ENCODE measurements around the gene SKIC2. TPM values are rescaled to one million over a fixed set of nuclear protein-coding genes. Genes with fewer than 3 reads are reported as not detected.
A peak's percentile ranks its signal among the peaks of the same experiment; 100 is the strongest.
"Not testable (repeated sequence)": the region's sequence is repeated elsewhere in the genome, so short reads cannot be mapped to it uniquely, and the experiment has no call there.

The SKIC2 gene
- total and polyA plus RNA-seq, 2 experiments from 2014 or later, result 46.9 to 54.9 TPM

DNA sequence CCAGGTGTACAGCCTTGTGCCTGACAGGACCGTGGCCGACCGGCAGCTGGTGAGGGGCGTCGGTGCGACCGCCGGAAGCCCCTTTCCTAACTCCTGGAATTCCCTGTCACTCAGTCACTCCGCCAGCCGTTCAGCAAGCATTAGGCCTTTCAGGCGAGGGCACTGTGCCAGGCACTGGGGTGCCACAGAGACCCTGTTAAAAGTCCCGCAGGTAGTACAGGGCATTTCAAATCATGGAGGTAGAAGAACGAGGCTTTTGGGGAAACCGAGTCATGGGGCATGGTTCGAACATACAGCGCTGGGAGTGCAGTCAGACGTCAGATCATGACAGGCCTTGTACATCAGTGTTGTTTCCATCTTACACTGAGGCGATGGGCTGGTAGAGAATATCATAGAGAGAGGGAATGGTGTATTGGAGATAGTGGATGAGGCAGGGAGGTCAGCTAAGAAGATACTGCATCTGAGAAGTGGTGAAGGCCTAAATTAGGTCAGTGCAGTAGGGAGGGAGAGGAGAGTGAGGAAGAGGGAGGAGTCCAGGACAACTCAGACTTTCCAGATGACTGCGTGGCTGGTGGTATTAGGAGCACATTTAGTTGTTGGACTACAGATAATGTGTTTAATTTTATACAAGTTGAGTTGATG, 13.9 kb downstream of the SKIC2 start:
- Histone ChIP-seq H3K36me3 (ENCODE audit: low read depth) (0 out of 2 replicates have a peak, but pooled peaks cover 5% of the 10 kb centered on the region), H3K4me1 (ENCODE audit: insufficient read depth) (peaks cover 13% of the 10 kb centered on the region), H2AFZ (peak overlapping the region; percentile 60), H3K4me2 (ENCODE audit: unreplicated experiment) (peak overlapping the region; percentile 98), H3K9ac (peak overlapping the region; percentile 99), H4K20me1 (ENCODE audit: insufficient read depth) (no peaks in the 10 kb centered on the region), H3K4me3 (peak overlapping the region; percentile 90), H3K27ac (peak overlapping the region; percentile 96), H3K9me3 (ENCODE audit: low read depth) (no peaks in the 10 kb centered on the region), H3K9me2 (ENCODE audit: insufficient read depth) (no peaks in the 10 kb centered on the region), H3K27me3 (replicated peaks; ENCODE audit: insufficient read depth) (no peaks in the 10 kb centered on the region), H3F3A (ENCODE audit: insufficient read depth) (peaks cover 23% of the 10 kb centered on the region), H3K79me2 (ENCODE audit: insufficient read depth) (peaks cover 51% of the 10 kb centered on the region)
- in situ Hi-C loops (cut with MboI), result no loop called here
- DNase-seq, result peak; percentile 87
- 4% methylated on average over 19 of the region's 19 CpGs for WGBS, 2 experiments (ENCODE audit: low coverage in 1 of 2, low lambda C conversion rate in 2 of 2, missing lambda C conversion rate in 2 of 2)
- TF ChIP-seq EZH2 (IDR thresholded peaks at IDR 0.05; ENCODE audit: insufficient read depth, poor library complexity, severe bottlenecking) (no peak), EZH2phosphoT487 (IDR thresholded peaks at IDR 0.05; ENCODE audit: insufficient read depth, low read depth) (no peak)

DNA sequence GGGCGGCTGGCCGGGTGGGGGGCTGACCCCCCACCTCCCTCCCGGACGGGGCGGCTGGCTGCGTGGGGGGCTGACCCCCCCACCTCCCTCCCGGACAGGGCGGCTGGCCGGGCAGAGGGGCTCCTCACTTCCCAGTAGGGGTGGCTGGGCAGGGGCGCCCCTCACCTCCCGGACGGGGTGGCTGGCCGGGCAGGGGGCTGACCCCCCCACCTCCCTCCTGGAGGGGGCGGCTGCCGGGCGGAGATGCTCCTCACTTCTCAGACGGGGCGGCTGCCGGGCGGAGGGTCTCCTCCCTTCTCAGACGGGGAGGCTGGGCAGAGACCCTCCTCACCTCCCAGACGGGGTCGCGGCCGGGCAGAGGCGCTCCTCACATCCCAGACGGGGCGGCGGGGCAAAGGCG, 17.1 kb downstream of the SKIC2 start:
- H3K9me2 ChIP-seq (ENCODE audit: insufficient read depth); H3K27ac ChIP-seq; H3K4me3 ChIP-seq; H3K9ac ChIP-seq; H3K27me3 ChIP-seq (replicated peaks; ENCODE audit: insufficient read depth); DNase-seq; in situ Hi-C loops (cut with MboI); H4K20me1 ChIP-seq (ENCODE audit: insufficient read depth); H2AFZ ChIP-seq; H3K9me3 ChIP-seq (ENCODE audit: low read depth); H3K4me1 ChIP-seq (ENCODE audit: insufficient read depth); H3K4me2 ChIP-seq (ENCODE audit: unreplicated experiment): not testable (repeated sequence)
- Histone ChIP-seq H3F3A (ENCODE audit: insufficient read depth) (peaks cover 12% of the 10 kb centered on the region), H3K36me3 (ENCODE audit: low read depth) (peaks cover 11% of the 10 kb centered on the region; the same call in 1 of the 2 replicates), H3K79me2 (ENCODE audit: insufficient read depth) (peaks cover 43% of the 10 kb centered on the region)
- WGBS, 2 experiments (ENCODE audit: low coverage in 1 of 2, low lambda C conversion rate in 2 of 2, missing lambda C conversion rate in 2 of 2), result 90% methylated on average over 22 of the region's 30 CpGs; no CpG with 5 or more reads in 1 of the 2 experiments

DNA sequence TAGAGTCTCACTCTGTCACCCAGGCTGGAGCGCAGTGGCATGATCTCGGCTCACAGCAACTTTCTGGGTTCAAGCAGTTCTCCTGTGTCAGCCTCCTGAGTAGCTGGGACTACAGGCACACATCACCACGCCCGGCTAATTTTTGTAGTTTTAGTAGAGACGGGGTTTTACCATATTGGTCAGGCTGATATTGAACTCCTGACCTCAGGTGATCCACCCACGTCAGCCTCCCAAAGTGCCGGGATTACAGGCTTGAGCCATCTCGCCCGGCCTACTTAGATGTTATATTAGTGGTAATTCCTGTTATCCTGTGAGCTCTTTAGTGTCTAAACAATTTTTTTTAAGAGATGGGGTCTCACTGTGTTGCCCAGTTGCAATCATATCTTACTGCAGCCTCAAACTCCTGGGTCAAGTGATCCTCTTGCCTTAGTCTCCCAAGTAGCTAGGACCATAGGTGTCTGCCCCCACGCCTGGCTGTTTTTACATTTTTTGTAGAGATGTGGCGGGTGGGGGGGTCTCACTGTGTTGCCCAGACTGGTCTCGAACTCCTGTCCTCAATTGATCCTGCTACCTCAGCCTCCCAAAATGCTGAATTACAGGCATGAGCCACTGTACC, 18.9 kb downstream of the SKIC2 start:
- TF ChIP-seq EZH2 (IDR thresholded peaks at IDR 0.05; ENCODE audit: insufficient read depth, poor library complexity, severe bottlenecking) (no peak), EZH2phosphoT487 (IDR thresholded peaks at IDR 0.05; ENCODE audit: insufficient read depth, low read depth) (no peak)
- Histone ChIP-seq H3K4me2 (ENCODE audit: unreplicated experiment) (no peak overlapping the region), H3K9me2 (ENCODE audit: insufficient read depth) (no peaks in the 10 kb centered on the region), H3F3A (ENCODE audit: insufficient read depth) (peaks cover 5% of the 10 kb centered on the region), H3K9me3 (ENCODE audit: low read depth) (no peaks in the 10 kb centered on the region), H3K79me2 (ENCODE audit: insufficient read depth) (peaks cover 33% of the 10 kb centered on the region), H3K4me1 (ENCODE audit: insufficient read depth) (peaks cover 4% of the 10 kb centered on the region; the same call in 1 of the 2 replicates), H3K27ac (no peak overlapping the region), H2AFZ (no peak overlapping the region), H4K20me1 (ENCODE audit: insufficient read depth) (no peaks in the 10 kb centered on the region), H3K9ac (no peak overlapping the region), H3K4me3 (no peak overlapping the region), H3K36me3 (ENCODE audit: low read depth) (peaks cover 11% of the 10 kb centered on the region; the same call in 1 of the 2 replicates), H3K27me3 (replicated peaks; ENCODE audit: insufficient read depth) (no peaks in the 10 kb centered on the region)
- DNase-seq, result no peak
- in situ Hi-C loops (cut with MboI), result no loop called here
- 87 to 88% methylated on average over 12 of the region's 12 CpGs for WGBS, 2 experiments (ENCODE audit: low coverage in 1 of 2, low lambda C conversion rate in 2 of 2, missing lambda C conversion rate in 2 of 2)

- WGBS, 2 experiments (ENCODE audit: low coverage in 1 of 2, low lambda C conversion rate in 2 of 2, missing lambda C conversion rate in 2 of 2), result 86 to 89% methylated on average over 5 of the region's 5 CpGs
- no peaks in the 10 kb centered on the region for H3K4me1 ChIP-seq (ENCODE audit: insufficient read depth)
- no peaks in the 10 kb centered on the region for H3K9me3 ChIP-seq (ENCODE audit: low read depth)
- H3F3A ChIP-seq (ENCODE audit: insufficient read depth), result no peaks in the 10 kb centered on the region
- in situ Hi-C loops (cut with MboI), result no loop called here
- H3K9me2 ChIP-seq (ENCODE audit: insufficient read depth), result no peaks in the 10 kb centered on the region
- DNase-seq, result no peak
- H3K4me2 ChIP-seq (ENCODE audit: unreplicated experiment), result no peak overlapping the region
- H3K27me3 ChIP-seq (replicated peaks; ENCODE audit: insufficient read depth), result no peaks in the 10 kb centered on the region
- no peaks in the 10 kb centered on the region for H4K20me1 ChIP-seq (ENCODE audit: insufficient read depth)
- TF ChIP-seq EZH2phosphoT487 (IDR thresholded peaks at IDR 0.05; ENCODE audit: insufficient read depth, low read depth), result no peak
- TF ChIP-seq EZH2 (IDR thresholded peaks at IDR 0.05; ENCODE audit: insufficient read depth, poor library complexity, severe bottlenecking), result no peak
- H2AFZ ChIP-seq, result no peak overlapping the region
- H3K79me2 ChIP-seq (ENCODE audit: insufficient read depth), result peaks cover 24% of the 10 kb centered on the region
- H3K36me3 ChIP-seq (ENCODE audit: low read depth), result peaks cover 11% of the 10 kb centered on the region; the same call in 1 of the 2 replicates
- H3K9ac ChIP-seq, result no peak overlapping the region
- no peak overlapping the region for H3K4me3 ChIP-seq
- no peak overlapping the region for H3K27ac ChIP-seq
These were observed 19.9 kb downstream of the SKIC2 start for GRCh38 chr6:31978831-31979230.

All from GM23248 (cell line).